ENCODE data around the gene ZNF202.

DNA sequence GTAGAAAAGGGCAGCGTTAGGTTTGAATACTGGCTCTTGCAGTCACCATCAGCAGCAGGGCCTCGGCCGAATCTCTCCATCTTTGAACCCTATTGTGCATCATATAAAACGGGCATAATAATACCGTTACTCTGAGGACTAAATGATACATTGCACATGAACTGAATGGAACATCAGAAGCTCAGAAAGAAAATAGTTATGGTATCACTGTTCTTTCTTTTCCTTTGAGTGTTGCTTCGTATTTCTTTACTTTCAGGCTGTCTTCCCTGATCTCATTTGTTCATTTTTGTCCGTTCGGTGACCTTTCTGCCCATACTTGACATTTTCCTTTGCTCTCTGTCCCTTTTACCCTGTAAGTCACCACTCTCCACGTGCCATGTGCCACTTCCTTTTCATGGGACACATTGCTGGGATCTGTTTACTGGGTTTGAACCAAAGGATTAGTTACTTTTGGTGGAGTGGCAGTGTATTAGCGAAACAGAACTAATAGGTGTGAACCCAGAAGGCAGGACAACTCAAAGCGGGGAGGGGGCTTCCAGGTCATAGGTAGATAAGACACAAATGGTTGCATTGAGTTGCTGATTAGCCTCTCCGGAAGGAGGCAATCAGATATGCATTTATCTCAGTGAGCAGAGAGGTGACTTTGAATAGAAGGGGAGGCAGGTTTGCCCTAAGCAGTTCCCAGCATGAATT, 717 bp upstream of the ZNF202 start:
- TF ChIP-seq, protein P1, sequence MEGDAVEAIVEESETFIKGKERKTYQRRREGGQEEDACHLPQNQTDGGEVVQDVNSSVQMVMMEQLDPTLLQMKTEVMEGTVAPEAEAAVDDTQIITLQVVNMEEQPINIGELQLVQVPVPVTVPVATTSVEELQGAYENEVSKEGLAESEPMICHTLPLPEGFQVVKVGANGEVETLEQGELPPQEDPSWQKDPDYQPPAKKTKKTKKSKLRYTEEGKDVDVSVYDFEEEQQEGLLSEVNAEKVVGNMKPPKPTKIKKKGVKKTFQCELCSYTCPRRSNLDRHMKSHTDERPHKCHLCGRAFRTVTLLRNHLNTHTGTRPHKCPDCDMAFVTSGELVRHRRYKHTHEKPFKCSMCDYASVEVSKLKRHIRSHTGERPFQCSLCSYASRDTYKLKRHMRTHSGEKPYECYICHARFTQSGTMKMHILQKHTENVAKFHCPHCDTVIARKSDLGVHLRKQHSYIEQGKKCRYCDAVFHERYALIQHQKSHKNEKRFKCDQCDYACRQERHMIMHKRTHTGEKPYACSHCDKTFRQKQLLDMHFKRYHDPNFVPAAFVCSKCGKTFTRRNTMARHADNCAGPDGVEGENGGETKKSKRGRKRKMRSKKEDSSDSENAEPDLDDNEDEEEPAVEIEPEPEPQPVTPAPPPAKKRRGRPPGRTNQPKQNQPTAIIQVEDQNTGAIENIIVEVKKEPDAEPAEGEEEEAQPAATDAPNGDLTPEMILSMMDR (IDR thresholded peaks at IDR 0.05): no peak
- no peak for TF ChIP-seq POLR2A (IDR thresholded peaks at IDR 0.05)
- TF ChIP-seq POLR2AphosphoS5 (IDR thresholded peaks at IDR 0.05): no peak

Measured in prostate gland (tissue), 2 donors.